Stimulated activated CD8-positive, alpha-beta memory T cell treated with anti-CD3 and anti-CD28 coated beads, Interleukin-15, amount 100 ng/mL, for 4 hours (primary cell): ENCODE measurements around the gene MTG2.

Experiments used
- DNase-seq, 2 donors: peaks; one replicate each; pipeline ENCODE4 v3.0.0-alpha.2; 2020; ENCODE audit warnings: low read depth in 2 of 2

Gene MTG2

DNA sequence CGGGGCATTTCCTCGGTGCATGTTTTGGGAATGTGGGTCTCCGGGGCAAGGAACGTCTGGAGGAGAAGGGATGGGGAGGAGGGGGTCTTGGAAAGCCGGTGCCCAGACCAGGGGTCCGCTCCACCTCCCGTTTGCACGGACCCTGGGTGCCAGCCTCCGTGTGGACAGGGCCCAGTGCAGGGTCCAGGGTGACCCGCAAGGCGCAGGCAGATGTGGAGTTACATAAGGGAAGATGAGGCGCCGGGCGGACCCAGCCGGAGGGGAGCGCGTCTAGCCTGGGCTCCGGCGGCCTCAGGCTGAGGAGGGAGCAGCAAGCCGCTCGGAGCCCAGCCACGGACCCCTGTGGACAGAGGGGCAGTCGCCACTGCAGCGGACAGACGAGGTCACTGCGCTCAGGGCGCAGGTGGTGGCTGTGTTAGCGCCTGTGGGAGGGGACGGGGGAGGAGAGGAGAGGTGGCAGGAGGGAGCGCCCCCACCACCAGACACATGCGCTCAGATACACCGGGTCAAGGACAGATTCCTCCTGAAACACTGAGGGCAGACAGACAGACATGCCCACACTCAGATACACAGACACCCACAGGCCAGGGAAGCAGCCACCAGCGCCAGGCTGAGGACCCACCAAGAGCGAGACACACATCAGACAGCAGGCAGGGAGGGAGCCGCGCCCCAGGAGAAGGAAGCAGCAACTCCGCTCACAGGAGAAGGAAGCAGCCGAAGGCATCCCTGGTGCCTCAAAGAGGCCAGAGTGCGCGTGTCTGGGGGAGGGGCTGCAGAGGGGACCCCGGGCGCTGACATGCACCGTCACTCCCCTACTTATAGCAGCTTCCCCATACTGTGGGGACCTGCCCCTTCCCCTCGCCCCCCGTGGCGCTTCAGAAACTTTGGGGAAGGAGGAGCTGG, 38.1 kb downstream of the MTG2 start:
- DNase-seq, result no peak

DNA sequence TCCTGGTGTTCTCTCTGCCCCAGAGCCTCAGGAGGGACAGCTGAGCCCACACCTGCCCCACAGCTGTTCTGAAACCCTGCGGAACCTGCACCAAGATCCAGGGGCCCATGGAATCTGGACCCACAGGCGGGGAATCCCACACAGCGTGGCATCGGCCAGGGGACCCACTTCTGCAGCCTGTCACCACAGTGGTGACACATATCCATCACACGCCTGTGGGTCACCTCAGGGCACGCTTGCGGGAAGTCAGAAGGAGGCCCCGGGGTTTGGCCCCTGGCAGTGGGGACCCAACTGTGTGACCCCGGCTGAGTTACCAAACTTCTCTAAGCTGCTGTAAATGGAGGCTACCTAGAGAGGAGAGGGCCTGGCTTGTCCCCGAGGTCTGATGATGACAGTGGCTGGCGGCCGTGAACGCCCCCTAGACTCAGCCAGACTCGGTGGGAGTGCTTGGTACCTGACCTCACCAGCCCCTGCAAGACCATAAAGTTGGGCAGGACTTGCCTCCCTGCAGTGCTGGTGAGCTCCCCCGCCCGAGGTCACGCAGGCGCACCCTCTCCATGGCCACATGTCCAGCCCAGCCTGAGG, 39.5 kb downstream of the MTG2 start:
- no peak for DNase-seq

DNA sequence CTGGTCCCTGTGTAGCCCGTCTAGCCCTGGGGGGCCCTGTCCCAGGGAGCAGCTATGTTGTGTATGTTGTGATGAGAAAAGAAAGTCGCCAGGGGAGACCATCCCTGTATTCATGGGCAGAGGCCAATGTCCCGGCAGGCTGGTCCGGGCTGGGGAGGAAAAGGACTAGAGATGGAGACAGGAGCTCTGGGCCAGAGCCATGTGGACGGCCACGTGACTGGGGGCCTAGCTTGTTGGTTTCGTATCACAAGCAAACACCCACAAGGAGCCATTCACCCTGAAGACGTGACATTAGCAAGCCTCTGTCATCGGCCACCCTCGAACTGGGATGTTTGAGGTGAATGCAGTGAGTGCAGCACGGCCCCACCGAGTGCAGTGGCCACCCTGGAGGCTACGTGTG, 40.1 kb downstream of the MTG2 start:
- no peak for DNase-seq

DNA sequence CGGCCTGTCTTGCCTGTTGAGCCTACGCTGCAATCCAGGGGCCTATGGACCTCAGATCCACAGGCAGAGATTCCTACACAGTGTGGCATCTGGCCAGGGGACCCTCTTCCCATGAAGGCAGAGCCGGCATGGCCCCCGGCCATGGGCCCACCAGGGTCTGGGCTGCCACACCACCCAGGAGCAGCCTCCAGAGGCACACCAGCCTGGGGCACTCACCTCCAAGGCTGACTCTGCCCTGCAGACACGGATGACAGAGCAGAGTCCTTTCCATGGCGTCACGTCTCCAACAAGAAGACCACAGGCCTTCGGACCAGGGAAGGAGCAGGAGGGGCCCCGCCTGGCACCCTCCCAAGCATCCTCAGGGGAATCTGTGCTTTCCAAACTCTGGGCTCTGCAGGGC, 40.7 kb downstream of the MTG2 start:
- DNase-seq, result no peak

DNA sequence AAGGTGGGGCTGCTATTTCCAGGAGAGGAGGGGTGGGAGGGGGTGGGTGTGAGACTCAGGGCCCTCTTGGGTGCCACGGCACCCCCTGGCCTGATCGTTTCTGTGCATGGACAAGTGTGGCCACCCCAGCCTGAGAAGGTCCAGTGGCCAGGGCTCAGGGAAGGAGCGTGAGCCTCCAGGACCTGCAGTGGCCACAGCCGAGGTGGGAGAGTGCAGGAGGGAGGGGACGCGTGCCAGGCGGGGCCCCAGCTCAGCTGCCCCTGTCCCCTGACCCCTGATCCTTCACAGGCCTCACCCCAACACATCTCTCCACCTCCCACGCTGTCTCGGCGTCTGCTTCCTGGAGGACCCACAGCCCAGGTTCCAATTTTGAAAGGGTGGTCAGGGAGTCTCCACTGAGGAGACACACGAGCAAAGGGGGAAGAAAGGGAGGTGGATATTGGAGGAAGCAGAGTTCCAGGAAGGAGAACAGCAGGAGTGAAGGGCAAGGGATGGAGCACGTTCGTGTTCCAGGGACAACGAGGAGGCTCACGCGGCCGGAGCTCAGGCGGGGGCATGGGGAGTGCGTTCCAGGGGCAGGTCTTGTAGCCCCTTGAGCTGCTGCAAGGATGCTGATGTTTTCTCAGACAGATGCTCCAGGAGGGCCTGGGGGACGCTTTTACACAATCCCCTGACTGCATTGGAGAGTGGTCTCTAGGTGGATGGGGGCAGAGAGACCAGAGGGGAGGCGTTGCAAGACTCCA, 41.5 kb downstream of the MTG2 start:
- DNase-seq, result no peak

DNA sequence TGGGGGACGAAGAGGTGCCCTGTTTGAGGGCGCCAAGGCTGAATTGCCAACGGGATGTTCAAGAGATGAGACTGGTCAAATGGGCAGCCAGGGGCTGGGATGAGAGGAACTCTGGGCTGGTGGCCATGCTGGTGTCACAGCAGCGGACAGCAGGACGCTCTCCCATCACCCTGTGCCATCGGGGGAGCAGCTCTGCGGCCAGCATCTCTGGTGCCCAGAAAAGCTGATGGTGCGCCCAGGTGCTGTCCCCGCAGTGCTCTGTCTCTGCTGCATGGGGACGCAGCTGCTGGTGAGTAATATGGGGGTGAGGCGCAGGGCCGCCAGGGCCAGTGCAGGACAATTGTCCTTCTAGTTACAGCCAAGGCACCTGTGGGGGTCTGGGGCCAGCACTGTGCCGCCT, 42.2 kb downstream of the MTG2 start:
- DNase-seq, result no peak

DNA sequence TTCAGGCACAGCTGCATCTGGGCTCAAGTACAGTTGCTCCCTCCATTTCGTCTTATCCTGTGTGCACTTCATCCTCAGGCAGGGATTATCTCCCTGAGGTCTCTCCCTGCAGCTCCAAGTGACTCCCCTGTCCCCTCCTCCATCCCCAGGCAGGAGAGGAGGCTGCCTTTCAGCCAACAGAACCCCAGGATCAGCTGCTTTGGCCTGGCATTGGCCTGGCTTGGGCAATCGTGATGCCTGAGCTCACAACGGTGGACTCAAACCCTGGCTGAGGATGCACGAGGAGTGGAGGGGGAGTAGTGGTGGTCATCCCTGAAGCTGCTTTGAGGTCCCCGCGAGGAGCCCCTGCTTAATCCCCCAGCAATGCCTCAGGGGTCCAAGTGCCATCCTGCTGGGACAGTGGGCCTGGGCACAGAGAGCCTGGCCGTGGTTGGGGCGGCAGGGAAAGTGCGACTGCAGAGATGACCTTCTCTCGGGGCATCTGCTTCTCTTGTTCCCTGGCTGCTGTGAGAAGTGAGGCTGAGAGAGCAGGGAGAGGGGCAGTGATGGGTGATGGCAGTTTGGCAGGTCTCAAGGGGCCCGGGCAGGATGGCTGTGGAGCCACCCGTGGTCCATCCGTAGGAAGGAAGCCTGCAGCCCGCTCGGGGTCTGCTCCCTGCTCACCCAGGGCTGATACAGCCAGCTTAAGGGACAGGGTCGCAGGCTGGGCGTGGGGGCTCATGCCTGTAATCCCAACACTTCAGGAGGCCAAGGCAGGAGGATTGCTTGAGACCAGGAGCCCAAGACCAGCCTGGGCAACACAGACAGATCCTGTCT, 43.2 kb downstream of the MTG2 start:
- no peak for DNase-seq

DNA sequence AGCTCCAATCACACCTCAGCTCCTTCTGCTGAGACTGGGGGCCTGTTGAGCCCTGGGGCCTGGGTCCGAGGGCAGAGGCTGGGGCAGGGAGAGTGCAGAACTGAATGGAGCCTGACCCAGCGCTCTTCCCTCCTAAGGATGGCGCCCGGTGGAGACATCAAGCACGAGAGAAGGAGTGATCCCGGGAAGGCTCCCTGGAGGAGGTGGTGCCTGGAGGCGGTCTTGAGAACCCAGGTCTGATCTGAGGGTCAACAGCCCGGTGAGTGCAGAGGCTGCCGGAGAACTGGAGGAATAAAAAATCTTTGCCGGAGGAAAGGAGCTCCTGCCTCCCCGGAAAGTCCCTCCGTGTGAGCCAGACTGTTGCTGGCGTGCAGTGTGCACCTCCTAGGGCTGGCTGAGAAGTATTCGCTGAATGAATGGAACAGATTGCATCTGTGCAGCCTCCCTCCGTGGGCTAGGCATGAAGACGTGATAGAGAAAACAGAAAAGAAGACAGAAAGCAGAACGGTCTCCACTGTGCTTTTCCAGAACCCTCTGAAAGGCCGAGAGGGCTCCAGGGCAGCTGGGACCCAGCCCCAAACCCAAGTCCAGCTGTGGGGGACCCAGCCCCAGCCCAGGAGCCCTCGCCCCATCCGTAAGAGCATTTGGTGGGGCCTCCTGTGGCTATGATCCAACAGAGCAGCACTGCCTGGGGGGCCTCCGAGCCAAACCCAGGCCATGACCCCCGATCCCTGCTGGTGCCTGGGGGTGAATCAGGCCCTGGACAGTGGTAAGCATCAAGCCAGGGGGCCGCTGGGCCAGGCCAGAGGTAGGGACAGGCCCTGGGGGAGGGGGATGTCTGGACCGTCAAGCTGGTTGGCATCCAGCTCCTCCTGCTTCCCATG, 44.1 kb downstream of the MTG2 start:
- no peak for DNase-seq

DNA sequence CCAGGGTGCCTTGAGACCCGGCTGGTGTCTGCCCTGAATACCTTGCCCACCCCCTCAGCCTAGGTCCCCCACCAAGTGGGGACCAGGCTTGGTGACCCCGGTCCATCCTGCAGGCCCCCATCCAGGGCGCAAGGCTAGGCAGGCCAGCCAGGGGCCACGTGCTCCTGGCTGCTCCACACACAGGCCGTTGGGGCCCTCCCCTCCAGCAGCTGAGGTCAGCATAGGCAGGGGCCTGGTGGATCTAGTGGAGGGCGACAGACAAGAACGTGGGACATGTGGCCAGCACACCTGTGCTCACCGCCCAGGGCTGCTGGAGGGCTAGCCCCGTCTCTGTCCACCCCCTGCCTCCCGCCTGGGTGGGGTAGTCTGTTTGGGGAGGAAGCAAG, 44.8 kb downstream of the MTG2 start:
- DNase-seq, result no peak

DNA sequence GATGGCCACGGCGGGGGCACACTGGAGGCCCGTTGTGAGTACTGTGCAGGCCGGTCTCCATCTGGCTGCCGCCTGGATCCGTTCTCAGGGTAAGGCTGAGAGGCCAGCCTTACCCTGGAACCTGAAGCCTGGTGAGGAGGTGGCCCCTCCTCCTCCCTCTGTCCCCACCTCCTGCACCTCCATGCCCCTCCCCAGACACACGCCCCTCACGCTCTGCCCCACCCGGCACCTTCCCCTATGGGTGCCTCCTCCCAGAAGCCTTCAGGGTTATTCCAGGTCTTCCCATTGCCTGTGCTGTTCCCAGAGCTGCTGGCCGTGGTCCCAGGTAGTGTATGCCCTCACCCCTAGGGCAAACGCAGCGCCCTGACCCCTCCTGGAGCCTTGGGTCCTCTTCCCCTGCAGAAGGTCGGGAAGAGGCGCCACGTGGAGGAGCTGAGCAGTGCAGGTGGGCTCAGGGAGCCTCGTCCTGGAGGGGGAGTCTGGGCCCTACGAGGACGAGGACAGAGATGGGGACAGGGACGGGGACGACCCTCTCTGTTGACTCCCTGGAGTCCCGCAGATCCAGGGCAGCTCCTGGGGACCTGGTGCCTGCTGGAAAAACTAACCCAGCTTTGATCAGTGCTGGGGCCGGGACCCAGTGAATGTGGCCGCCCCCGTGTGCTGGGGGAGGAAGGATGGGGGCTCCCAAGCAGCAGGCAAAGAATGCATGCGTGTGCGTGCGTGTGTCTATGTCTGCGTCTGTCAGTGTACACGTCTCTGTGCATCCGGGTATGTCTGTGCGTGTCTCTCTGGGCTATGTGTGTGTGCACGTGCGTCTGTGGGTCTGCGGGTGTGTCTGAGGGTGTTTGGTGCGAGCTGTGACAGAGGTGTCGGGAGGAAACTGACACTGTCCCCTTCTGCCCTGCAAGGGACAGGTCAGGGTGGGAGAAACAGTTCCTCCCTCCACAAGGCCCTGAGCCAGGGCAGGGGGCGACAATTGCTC, 45.4 kb downstream of the MTG2 start:
- no peak for DNase-seq

DNA sequence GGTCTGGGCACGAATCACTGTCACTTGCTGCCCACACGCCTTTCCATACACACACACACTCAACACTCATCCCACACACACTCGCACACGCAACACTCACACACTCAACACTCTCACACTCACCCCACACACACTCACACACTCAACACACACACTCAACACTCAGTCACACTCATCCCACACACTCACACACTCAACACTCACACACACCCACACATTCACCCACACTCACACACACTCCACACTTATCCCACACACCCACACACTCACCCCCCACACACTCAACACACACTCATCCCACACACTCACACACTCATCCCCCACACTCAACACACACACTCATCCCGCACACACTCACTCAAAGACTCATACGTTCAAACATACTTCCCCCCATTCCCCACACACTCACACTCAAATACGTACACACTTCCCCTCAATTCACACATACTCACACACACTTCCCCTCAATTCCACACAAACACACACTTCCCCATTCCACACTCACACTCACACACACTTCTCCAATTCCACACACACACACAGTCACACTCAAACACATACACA, 46.2 kb downstream of the MTG2 start:
- no peak for DNase-seq

DNA sequence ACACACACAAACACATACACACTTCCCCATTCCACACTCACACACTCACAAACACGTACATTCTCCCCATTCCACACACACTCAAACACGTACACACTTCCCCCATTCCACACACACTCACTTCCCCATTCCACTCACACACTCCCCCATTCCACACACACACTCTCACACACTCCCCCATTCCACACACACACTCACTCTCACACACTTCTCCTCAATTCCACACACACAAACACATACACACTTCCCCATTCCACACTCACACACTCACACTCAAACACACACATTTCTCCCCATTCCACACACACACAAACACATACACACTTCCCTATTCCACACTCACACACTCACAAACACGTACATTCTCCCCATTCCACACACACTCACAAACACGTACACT, 46.8 kb downstream of the MTG2 start:
- DNase-seq, result no peak

DNA sequence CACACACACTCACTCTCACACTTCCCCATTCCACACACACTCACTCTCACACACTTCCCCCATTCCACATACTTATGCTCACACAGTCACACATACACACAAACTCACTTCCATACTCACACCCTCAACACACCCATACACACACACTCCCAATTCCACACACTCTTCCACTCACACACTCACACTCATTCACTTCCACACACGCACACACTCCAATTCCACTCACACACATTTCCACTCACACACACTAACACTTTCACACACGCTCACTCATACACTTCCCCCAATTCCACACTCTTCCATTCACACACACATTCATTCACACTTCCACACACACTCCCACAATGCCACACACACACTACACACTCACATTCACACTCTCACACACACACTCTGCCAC, 47.4 kb downstream of the MTG2 start:
- no peak for DNase-seq

DNA sequence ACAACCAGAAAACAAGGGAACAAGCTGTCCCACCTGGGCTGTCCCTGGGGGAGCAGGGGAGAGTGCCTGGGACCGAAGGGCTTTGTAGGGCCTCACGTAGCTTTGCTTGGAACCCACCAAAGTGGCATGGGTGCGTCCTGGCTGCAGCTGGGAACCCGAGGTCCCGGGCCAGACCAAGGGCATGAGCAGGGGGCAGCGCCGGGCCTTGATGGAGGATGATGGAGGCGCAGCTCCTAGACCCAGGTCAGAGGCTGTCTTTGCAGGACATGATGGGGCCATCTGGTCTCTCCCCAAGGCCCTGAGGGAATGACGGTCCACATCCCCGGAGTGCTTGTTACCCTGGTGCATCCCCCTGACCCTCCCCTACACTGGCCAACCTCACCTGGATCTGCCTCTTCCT, 47.9 kb downstream of the MTG2 start:
- DNase-seq, result no peak

DNA sequence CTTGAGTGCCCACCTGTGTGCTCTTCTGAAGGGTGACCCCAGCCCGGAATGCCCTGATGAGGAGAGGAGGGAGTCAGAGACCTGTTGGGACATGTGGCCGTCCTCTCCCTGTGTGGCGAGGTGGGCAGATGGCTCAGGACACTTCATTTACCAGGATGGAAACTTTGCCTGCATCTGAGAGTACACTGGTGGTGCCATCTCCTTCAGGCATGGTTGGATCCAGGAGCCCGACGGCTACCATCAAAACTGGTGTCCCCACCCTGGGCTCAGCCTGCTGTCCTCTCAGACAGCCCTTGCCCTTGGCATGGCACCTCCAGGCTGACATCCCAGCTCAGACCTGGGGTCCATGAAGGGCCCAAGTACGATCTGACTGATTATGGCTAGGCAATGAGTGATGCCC, 48.5 kb downstream of the MTG2 start:
- DNase-seq, result no peak

DNA sequence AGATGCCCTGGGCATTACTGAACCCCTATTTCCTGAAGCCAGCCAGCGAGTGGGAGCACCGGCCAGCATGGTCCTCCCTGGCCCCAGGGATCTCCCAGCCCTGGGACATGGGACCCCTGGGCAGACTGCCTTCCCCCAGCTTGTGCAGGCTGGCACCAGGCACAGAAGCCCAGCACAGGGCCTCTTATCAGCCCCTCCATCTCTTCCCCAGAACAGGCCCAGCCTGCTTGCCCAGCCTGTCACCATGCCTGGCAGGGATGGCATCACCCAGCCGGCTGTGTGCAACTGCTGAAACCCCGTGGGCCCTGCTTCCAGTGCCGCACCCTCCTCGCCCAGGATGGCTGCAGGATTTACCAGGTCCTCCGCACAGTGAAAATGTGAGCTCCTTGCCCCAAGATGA, 49.4 kb downstream of the MTG2 start:
- no peak for DNase-seq

DNA sequence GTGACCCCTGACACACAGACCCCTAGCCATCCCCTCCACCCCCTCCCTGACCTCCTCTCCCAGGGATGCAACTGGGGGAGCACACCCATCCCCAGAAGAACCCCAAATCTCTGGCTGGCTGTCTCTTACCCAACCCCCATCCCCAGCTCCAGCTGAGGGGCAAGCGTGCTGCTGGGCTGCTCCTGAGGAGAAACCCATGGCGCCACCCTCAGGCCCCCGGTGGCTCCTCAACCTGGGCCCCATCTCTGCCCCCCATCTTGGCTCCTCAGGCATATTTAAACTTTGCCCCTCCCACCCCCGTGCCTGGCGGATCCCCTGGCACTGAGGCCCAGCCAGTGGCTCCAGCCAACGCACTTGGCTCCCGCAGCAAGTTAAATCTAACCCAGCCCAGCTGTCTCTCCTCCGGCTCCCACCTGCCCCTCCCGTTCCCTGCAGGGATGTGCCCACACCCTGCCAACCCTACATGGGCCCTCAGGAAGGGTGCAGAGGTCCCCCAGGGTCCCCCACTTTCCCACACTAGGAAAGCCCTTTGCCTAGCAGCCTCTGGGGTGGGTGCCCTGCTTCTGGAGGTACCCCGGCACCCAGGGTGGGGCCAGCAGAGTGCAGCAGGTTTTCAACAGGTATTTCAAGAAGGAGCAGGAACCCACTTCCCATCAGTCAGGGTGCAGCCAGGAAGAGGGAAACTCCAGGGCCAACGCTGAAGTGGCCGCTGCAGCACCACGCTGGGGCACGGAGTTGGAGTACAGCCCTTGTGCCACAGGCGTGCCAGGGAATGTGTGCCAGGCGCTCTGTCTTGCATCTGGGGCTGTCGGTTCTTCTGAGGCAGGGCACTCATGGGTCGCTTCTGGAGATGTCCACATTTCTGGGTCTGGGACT, 50.2 kb downstream of the MTG2 start:
- DNase-seq, result no peak

DNA sequence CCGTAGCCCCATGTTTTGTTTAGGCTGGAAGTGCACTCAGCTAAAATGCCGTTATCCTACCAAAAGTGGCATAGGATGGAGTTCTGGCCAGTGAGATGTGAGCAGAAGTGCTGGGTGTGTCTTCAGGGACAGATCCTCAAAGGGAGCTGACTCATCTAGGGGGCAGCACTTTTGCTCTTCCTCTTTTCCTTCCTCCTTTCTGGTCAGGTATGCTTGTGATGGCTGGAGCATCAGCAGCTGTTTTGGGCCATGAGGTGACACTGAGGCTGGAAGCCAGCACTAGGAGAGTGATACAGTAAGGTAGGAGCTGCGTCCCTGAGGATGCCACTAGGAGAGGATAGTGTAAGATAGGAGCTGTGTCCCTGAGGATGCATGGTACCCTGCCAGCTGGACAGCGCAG, 50.9 kb downstream of the MTG2 start:
- DNase-seq, result no peak

DNA sequence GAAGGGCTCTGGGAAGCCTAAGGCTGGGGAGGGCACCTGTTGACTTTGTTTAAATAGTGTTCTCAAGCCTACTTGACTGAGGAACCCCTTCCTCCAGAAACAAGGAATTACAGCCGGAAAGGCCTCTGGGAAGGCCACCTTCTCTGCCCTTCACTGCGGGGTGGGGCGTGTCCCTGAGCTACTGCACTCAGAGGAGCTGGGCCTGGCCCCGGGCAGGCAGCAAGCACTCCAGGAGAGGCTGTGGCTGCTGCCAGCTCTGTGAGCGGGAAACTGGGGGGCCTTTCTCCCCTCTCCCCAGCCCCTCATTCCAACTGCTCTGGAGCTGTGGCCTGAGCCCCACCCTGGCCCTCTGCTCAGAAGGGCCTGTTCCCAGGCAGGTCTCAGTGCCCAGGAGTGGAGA, 51.5 kb downstream of the MTG2 start:
- no peak for DNase-seq
